DOHH2 (cell line): ENCODE data around the gene NRAS.
"Not testable (repeated sequence)": the region's sequence is repeated elsewhere in the genome, so short reads cannot be mapped to it uniquely, and the experiment has no call there.

Experiments used
- CTCF ChIP-seq: fragments of 200-600 bp; sonication (generic); IDR thresholded peaks from one replicate; pipeline ENCODE4 v1.5.1; 2014; ENCODE audit warnings: antibody characterized with exemption, mild to moderate bottlenecking, low read depth, low read length; ENCODE audit not compliant: poor library complexity, severe bottlenecking
- EZH2phosphoT487 ChIP-seq: fragments of 200-600 bp; sonication (generic); IDR thresholded peaks from 2 replicates; pipeline ENCODE4 v1.6.1; 2017; ENCODE audit warnings: borderline replicate concordance, mild to moderate bottlenecking, antibody characterized with exemption, low read length, moderate library complexity, mixed read lengths

GRCh38 chr1:114753702-114754101, 37.1 kb upstream of the NRAS start:
- TF ChIP-seq CTCF, EZH2phosphoT487: not testable (repeated sequence)
